Tibial nerve (tissue), 4 donors: ENCODE data around the gene ALPK3. TPM values are rescaled to one million over a fixed set of nuclear protein-coding genes. Genes with fewer than 3 reads are reported as not detected.

Source experiments
- DNase-seq, 2 donors: peaks; one replicate each; pipeline ENCODE4 v3.0.0-alpha.2; 2019; ENCODE audit warnings: low spot score in 2 of 2
- H3K27ac ChIP-seq, 4 donors: fragments of 200-600 bp; sonication (generic) in 3 of 4; one replicate each; pipeline ENCODE4 v1.5.1; 2017 to 2019; ENCODE audit warnings: mild to moderate bottlenecking in 1 of 4
- H3K27me3 ChIP-seq, 2 donors: fragments of 200-600 bp; sonication (generic) in 1 of 2; one replicate each; pipeline versions ENCODE4 v1.5.1 to v1.6.0; 2017 to 2019
- H3K36me3 ChIP-seq, 3 donors: fragments of 200-600 bp; sonication (generic); one replicate each; pipeline ENCODE4 v1.5.1; 2018 to 2019
- H3K4me1 ChIP-seq, 4 donors: fragments of 200-600 bp; sonication (generic) in 3 of 4; one replicate each; pipeline ENCODE4 v1.5.1; 2017 to 2019
- H3K4me3 ChIP-seq, 4 donors: fragments of 200-600 bp; sonication (generic) in 3 of 4; one replicate each; pipeline ENCODE4 v1.5.1; 2017 to 2019; ENCODE audit warnings: mild to moderate bottlenecking in 1 of 4, moderate library complexity in 1 of 4
- H3K9me3 ChIP-seq, 4 donors: fragments of 200-600 bp; sonication (generic) in 3 of 4; one replicate each; pipeline ENCODE4 v1.5.1; 2017 to 2019
- CTCF ChIP-seq, 5 experiments: fragments of 200-600 bp in 3 of 5; fragments of 450-650 bp in 2 of 5; sonication (generic) in 3 of 5; IDR thresholded peaks; one replicate each; pipeline ENCODE4 v1.5.1; 2016 to 2019; ENCODE audit warnings: antibody characterized with exemption in 5 of 5, mild to moderate bottlenecking in 3 of 5, moderate library complexity in 2 of 5
- EP300 ChIP-seq, 2 donors: sonication (generic); formaldehyde crosslinking; IDR thresholded peaks; one replicate each; pipeline ENCODE4 v1.6.1; 2017; ENCODE audit warnings: antibody characterized with exemption in 2 of 2, mild to moderate bottlenecking in 1 of 2
- POLR2A ChIP-seq, 2 donors: fragments of 450-650 bp; IDR thresholded peaks; one replicate each; pipeline ENCODE4 v1.6.1; 2017; ENCODE audit warnings: antibody characterized with exemption in 2 of 2, mild to moderate bottlenecking in 2 of 2, moderate library complexity in 2 of 2
- WGBS, 2 donors: methylation state at CpG; one replicate each; pipeline ENCODE4 v1.1.5; 2018; 5-methylcytosine and 5-hydroxymethylcytosine counted together
- total RNA-seq, 4 donors: library from RNA; depleted of rRNA; stranded (reverse); fragments of >200 nt; gene quantifications; one replicate each; pipeline ENCODE4 v1.1.0, GENCODE V29; 2016

Gene ALPK3
- total RNA-seq, 4 donors from 2014 or later, result 2.4 to 7.1 (median 4.7) TPM

DNA sequence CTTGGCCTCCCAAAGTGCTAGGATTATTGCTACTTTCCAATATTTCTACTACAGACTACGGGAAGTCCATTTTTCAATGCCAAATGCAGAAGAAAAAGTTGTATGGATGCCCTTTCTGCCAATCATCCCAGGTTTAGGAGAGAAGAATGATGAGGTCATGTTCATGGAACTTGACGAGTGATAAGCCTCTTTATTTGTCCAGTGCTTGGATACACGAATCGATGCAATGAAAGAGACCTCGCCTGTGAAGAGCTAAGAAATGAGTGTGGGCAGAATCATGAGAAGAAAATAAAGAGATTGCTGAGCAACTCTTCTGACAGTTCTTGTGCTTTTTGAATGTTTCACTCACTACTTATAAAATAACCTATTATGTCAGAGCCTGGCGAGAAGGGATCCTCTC lies 66.3 kb downstream of the ALPK3 start:
- Histone ChIP-seq H3K4me3 (no peak overlapping the region), H3K9me3 (no peaks in the 10 kb centered on the region), H3K4me1 (no peaks in the 10 kb centered on the region), H3K27me3 (no peaks in the 10 kb centered on the region), H3K36me3 (no peaks in the 10 kb centered on the region), H3K27ac (no peak overlapping the region)
- TF ChIP-seq POLR2A (IDR thresholded peaks at IDR 0.05), result no peak
- TF ChIP-seq CTCF (IDR thresholded peaks at IDR 0.05), result no peak
- TF ChIP-seq EP300 (IDR thresholded peaks at IDR 0.05), result no peak
- WGBS, 2 donors, result 49 to 59% methylated on average over 6 of the region's 6 CpGs
- DNase-seq, result no peak

- no peak for DNase-seq
Observed at GRCh38 chr15:84883916-84884781, 67.0 kb downstream of the ALPK3 start, which contains the start of gene SLC28A1. Gene SLC28A1, plus strand, starts transcription at chr15:84884662. Its CDS starts 3,099 bp downstream, at chr15:84887761.

DNA sequence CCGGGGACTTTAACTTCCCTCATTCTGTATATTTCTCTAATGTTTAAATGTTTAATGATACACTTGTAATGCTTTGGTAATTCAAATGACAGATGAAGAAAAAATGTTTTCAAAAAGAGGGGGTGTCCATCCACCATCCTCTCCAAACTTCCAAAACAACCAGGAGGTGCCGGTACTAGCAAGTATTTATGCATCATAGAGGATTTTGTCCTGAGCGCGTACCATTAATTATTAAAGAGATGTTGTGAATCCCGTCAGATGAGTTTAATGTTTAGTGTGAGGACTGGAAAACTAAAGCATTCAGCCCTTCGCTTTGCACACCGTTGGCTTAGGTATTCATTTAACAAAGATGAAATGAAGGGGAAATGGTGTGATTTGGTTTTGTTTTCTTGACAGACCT lies 68.6 kb downstream of the ALPK3 start:
- no peak for DNase-seq
- no peak overlapping the region for H3K27ac ChIP-seq
- H3K4me1 ChIP-seq, result no peaks in the 10 kb centered on the region
- no peaks in the 10 kb centered on the region for H3K36me3 ChIP-seq
- H3K4me3 ChIP-seq, result no peak overlapping the region
- TF ChIP-seq POLR2A (IDR thresholded peaks at IDR 0.05) (no peak), CTCF (IDR thresholded peaks at IDR 0.05) (no peak), EP300 (IDR thresholded peaks at IDR 0.05) (no peak)
- no peaks in the 10 kb centered on the region for H3K27me3 ChIP-seq
- WGBS, 2 donors, result 89% methylated on average over 7 of the region's 7 CpGs
- no peaks in the 10 kb centered on the region for H3K9me3 ChIP-seq

More at GRCh38 chr15:84883916-84884781, 67.0 kb downstream of the ALPK3 start, which contains the start of gene SLC28A1:
- Histone ChIP-seq H3K27ac (no peak within 1 kb of the TSS), H3K27me3 (no peaks in the 10 kb centered on the region), H3K4me3 (no peak within 1 kb of the TSS), H3K9me3 (no peaks in the 10 kb centered on the region), H3K4me1 (no peaks in the 10 kb centered on the region), H3K36me3 (no peaks in the 10 kb centered on the region)
- WGBS, 2 donors, result 81 to 85% methylated on average over 9 to 10 of the region's 11 CpGs
- TF ChIP-seq CTCF (IDR thresholded peaks at IDR 0.05), result no peak
- no peak for TF ChIP-seq EP300 (IDR thresholded peaks at IDR 0.05)
- TF ChIP-seq POLR2A (IDR thresholded peaks at IDR 0.05), result no peak

DNA sequence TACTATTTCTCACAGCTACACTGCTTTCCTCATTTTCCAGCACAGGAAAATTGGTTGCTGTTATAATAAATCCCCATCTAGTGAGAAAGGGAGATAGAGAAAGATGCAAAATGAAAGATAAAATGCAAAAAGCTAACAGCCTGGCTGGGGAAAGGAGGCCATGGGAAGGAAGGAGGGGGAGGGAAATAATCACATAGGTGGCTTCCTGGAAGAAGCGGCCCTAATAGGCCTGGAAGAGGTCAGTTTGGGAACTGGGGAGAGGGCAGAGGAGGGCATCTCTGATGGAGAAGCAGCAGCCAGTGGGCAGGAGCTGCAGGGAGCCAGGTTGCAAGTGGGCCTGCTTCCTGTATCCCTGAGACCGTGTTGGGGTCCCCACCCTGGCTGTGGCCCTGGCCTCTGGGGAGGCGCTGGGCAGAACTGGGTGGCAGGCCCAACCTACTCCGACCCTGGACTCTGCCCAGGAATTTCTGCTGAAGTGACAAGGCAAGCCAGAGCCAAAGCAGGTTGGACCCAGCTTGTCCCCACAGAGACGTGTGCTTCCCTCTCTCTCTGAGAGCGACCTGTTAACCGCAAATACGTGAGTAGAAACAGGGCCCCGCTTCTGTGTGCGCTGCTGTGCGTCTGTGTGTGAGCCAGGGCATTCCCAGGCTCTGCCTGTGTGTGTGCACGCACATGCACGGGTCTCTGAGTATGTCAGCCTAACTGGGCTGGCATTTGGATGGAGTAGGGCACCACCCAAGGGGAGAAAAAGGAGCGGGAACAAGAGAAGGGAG lies 69.2 kb downstream of the ALPK3 start:
- 84 to 88% methylated on average over 12 to 14 of the region's 14 CpGs for WGBS, 2 donors
- no peak for DNase-seq
- TF ChIP-seq CTCF (IDR thresholded peaks at IDR 0.05), result no peak
- no peak for TF ChIP-seq EP300 (IDR thresholded peaks at IDR 0.05)
- TF ChIP-seq POLR2A (IDR thresholded peaks at IDR 0.05), result no peak

GRCh38 chr15:84886984-84887299 lies 69.8 kb downstream of the ALPK3 start:
- Histone ChIP-seq H3K36me3 (no peaks in the 10 kb centered on the region), H3K27ac (no peak overlapping the region), H3K4me3 (no peak overlapping the region), H3K9me3 (no peaks in the 10 kb centered on the region), H3K4me1 (no peaks in the 10 kb centered on the region), H3K27me3 (no peaks in the 10 kb centered on the region)
- WGBS, 2 donors, result 83 to 84% methylated on average over 1 of the region's 1 CpG
- TF ChIP-seq CTCF (IDR thresholded peaks at IDR 0.05) (no peak), POLR2A (IDR thresholded peaks at IDR 0.05) (no peak), EP300 (IDR thresholded peaks at IDR 0.05) (no peak)
- no peak for DNase-seq

More for the DNA sequence above, 69.2 kb downstream of the ALPK3 start:
- Histone ChIP-seq H3K4me1 (no peaks in the 10 kb centered on the region), H3K4me3 (no peak overlapping the region), H3K9me3 (no peaks in the 10 kb centered on the region), H3K36me3 (no peaks in the 10 kb centered on the region), H3K27ac (no peak overlapping the region), H3K27me3 (no peaks in the 10 kb centered on the region)
